ENCODE measurements around the gene LHFPL3.

LHFPL3 gene

GRCh38 chr7:104800307-104800706 lies 471.9 kb downstream of the LHFPL3 start:
- DNase-seq (ENCODE audit: low read depth) = no peak

- DNase-seq (ENCODE audit: low read depth) = no peak
Measured at GRCh38 chr7:104801022-104801421, 472.6 kb downstream of the LHFPL3 start.

GRCh38 chr7:104803931-104804330 lies 475.5 kb downstream of the LHFPL3 start:
- DNase-seq (ENCODE audit: low read depth) = no peak

- no peak for DNase-seq (ENCODE audit: low read depth)
Measured at GRCh38 chr7:104804696-104805095, 476.3 kb downstream of the LHFPL3 start.

GRCh38 chr7:104805449-104806317 lies 477.3 kb downstream of the LHFPL3 start:
- DNase-seq (ENCODE audit: low read depth) = no peak

- DNase-seq (ENCODE audit: low read depth) = no peak
Measured at GRCh38 chr7:104807671-104808070, 479.3 kb downstream of the LHFPL3 start.

- no peak for DNase-seq (ENCODE audit: low read depth)
Measured at GRCh38 chr7:104809906-104810305, 481.5 kb downstream of the LHFPL3 start.

- DNase-seq (ENCODE audit: low read depth) = no peak
Measured at GRCh38 chr7:104814126-104814525, 485.7 kb downstream of the LHFPL3 start.

GRCh38 chr7:104814671-104815400 lies 486.4 kb downstream of the LHFPL3 start:
- no peak for DNase-seq (ENCODE audit: low read depth)

- no peak for DNase-seq (ENCODE audit: low read depth)
Measured at GRCh38 chr7:104816537-104816936, 488.1 kb downstream of the LHFPL3 start.

GRCh38 chr7:104818961-104819880 lies 490.8 kb downstream of the LHFPL3 start:
- no peak for DNase-seq (ENCODE audit: low read depth)

- no peak for DNase-seq (ENCODE audit: low read depth)
Measured at GRCh38 chr7:104820836-104821535, 492.6 kb downstream of the LHFPL3 start.

- no peak for DNase-seq (ENCODE audit: low read depth)
Measured at GRCh38 chr7:104823177-104823576, 494.8 kb downstream of the LHFPL3 start.

- no peak for DNase-seq (ENCODE audit: low read depth)
Measured at GRCh38 chr7:104825099-104825498, 496.7 kb downstream of the LHFPL3 start.

GRCh38 chr7:104826135-104826534 lies 497.7 kb downstream of the LHFPL3 start:
- DNase-seq (ENCODE audit: low read depth) = no peak

- DNase-seq (ENCODE audit: low read depth) = no peak
Measured at GRCh38 chr7:104836976-104837375, 508.6 kb downstream of the LHFPL3 start.

GRCh38 chr7:104838537-104839299 lies 510.3 kb downstream of the LHFPL3 start:
- no peak for DNase-seq (ENCODE audit: low read depth)

GRCh38 chr7:104839842-104840241 lies 511.4 kb downstream of the LHFPL3 start:
- no peak for DNase-seq (ENCODE audit: low read depth)

GRCh38 chr7:104841798-104842197 lies 513.4 kb downstream of the LHFPL3 start:
- no peak for DNase-seq (ENCODE audit: low read depth)

- no peak for DNase-seq (ENCODE audit: low read depth)
Measured at GRCh38 chr7:104843198-104843597, 514.8 kb downstream of the LHFPL3 start.

GRCh38 chr7:104845557-104845956 lies 517.2 kb downstream of the LHFPL3 start:
- no peak for DNase-seq (ENCODE audit: low read depth)

Data from activated T-cell treated with anti-CD3 and anti-CD28 coated beads for 48 hours (primary cell).